HG03469 (cell line): Measurements from ENCODE around the gene IL17REL.
"Not testable (repeated sequence)": the region's sequence is repeated elsewhere in the genome, so short reads cannot be mapped to it uniquely, and the experiment has no call there.

Experiments used
- ATAC-seq: cut with Tn5 transposase; IDR thresholded peaks from one replicate; pipeline ENCODE4 v1.9.1; 2021; ENCODE audit warnings: mild to moderate bottlenecking, moderate library complexity, moderate number of reproducible peaks; ENCODE audit not compliant: unreplicated experiment

IL17REL gene

GRCh38 chr22:49949914-49950292 lies 62.7 kb downstream of the IL17REL start:
- ATAC-seq: no peak

- no peak for ATAC-seq
Observed at GRCh38 chr22:49948958-49949913, 63.3 kb downstream of the IL17REL start.

- ATAC-seq: no peak
Observed at GRCh38 chr22:49948116-49948957, 64.2 kb downstream of the IL17REL start.

GRCh38 chr22:49947296-49947622 lies 65.3 kb downstream of the IL17REL start:
- no peak for ATAC-seq

DNA sequence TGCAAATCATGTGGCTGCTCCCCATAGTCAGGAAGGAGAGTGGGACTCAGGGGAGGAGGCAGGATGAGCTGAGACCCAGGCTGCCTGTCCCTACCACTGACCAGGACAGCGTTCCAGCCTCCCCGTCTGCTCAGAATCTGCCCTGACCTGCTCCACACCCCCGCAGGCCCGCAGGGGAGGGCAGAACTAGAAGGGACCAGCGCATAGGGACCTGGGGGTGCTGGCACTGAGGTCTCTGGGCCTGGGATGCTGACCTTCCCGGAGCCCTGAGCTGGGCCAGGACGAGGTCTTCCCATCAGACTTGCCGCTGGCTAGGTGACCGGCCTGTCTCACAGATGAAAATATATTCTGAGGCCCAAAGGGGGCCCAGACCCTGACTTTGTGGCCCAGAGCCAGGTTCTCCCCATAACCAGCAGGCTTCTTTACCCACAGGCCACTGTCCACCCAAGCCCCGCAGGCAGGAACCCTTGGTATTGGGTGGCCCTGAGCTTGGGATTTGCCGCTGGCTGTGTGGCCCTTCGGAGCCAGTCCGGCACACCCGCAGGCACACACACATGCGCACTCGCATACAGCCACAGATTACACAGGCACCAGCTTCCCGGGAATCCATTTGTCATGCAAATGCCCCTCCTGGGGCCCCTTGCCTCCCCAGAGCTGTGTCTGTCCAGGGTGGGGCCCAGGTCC lies 65.8 kb downstream of the IL17REL start:
- ATAC-seq: no peak

- not testable (repeated sequence) for ATAC-seq
Observed at GRCh38 chr22:49945042-49945794, 67.3 kb downstream of the IL17REL start.
